IMR-90 (cell line): ENCODE results near the gene IL1A. TPM values are rescaled to one million over a fixed set of nuclear protein-coding genes. Genes with fewer than 3 reads are reported as not detected.
A peak's percentile ranks its signal among the peaks of the same experiment; 100 is the strongest.

ENCODE experiments used
- ATAC-seq: fragments of 200-7000 bp; cut with Tn5 transposase; 2 replicates; pipeline ENCODE4 v1.9.1; 2020; ENCODE audit warnings: low read depth, mild to moderate bottlenecking, moderate library complexity
- BruUV-seq: library from RNA; stranded (reverse); fragments of 400-500 nt; replicated peaks from 2 replicates; lab custom pipeline; 2021; lab: Mats Ljungman, UMichigan
- CTCF ChIA-PET: fragments of 300-600 bp; formaldehyde crosslinking; extraction: SDS; loops from one replicate; lab custom pipeline; 2021; ENCODE audit warnings: antibody characterized with exemption; lab: Yijun Ruan, JAX
- POLR2A ChIA-PET: fragments of 300-600 bp; sonication (Branson Sonifier 250); formaldehyde crosslinking; loops from one replicate; lab custom pipeline; 2022; ENCODE audit warnings: antibody characterized with exemption; ENCODE audit not compliant: unreplicated experiment; lab: Charles Lee
- DNase-seq: peaks from one replicate; pipeline ENCODE4 v3.0.0; 2013
- H2AFZ ChIP-seq: replicated peaks from 2 replicates; pipeline ENCODE3; 2013; ENCODE audit warnings: low read length, mild to moderate bottlenecking; ENCODE audit not compliant: poor library complexity
- H2AK5ac ChIP-seq: 2 replicates; pipeline ENCODE4 v1.6.1; 2013; ENCODE audit warnings: low read depth, low read length, inconsistent platforms
- H2AK9ac ChIP-seq: replicated peaks from 2 replicates; pipeline ENCODE3; 2013; ENCODE audit warnings: mild to moderate bottlenecking, low read depth, low read length, moderate library complexity; ENCODE audit not compliant: poor library complexity
- H2BK120ac ChIP-seq: 2 replicates; pipeline ENCODE4 v1.6.1; 2013; ENCODE audit warnings: low read depth, low read length, inconsistent platforms
- H2BK15ac ChIP-seq: 3 replicates; pipeline ENCODE4 v1.6.1; 2013; ENCODE audit warnings: low read depth, low read length, inconsistent platforms
- H2BK20ac ChIP-seq: 2 replicates; pipeline ENCODE4 v1.6.1; 2013; ENCODE audit warnings: low read depth, mild to moderate bottlenecking, inconsistent platforms, low read length, moderate library complexity
- H2BK5ac ChIP-seq: 2 replicates; pipeline ENCODE4 v1.6.1; 2013; ENCODE audit warnings: mild to moderate bottlenecking, low read depth, low read length, inconsistent platforms; ENCODE audit not compliant: poor library complexity, severe bottlenecking
- H3K14ac ChIP-seq: replicated peaks from 2 replicates; pipeline ENCODE4 v1.6.1; 2013; ENCODE audit warnings: low read depth, low read length, inconsistent platforms
- H3K18ac ChIP-seq: 2 replicates; pipeline ENCODE4 v1.6.1; 2013; ENCODE audit warnings: low read depth, low read length, control low read depth
- H3K23ac ChIP-seq: 2 replicates; pipeline ENCODE4 v1.6.1; 2013; ENCODE audit warnings: low read depth, low read length, inconsistent platforms
- H3K27ac ChIP-seq: 2 replicates; pipeline ENCODE4 v1.5.1; 2013; ENCODE audit warnings: mild to moderate bottlenecking, control low read depth, low read length; ENCODE audit not compliant: insufficient read depth
- H3K27me3 ChIP-seq: 2 replicates; pipeline ENCODE4 v1.6.1; 2013; ENCODE audit warnings: low read length; ENCODE audit not compliant: control insufficient read depth, insufficient read depth
- H3K36me3 ChIP-seq: 2 replicates; pipeline ENCODE4 v1.6.1; 2013; ENCODE audit warnings: low read length, mixed read lengths; ENCODE audit not compliant: control insufficient read depth, insufficient read depth
- H3K4ac ChIP-seq: 2 replicates; pipeline ENCODE4 v1.6.1; 2013; ENCODE audit warnings: low read depth, low read length, inconsistent platforms
- H3K4me1 ChIP-seq: 2 replicates; pipeline ENCODE4 v1.6.1; 2013; ENCODE audit warnings: low read length, mixed read lengths; ENCODE audit not compliant: control insufficient read depth, insufficient read depth
- H3K4me2 ChIP-seq: 2 replicates; pipeline ENCODE4 v1.6.1; 2013; ENCODE audit warnings: low read depth, mild to moderate bottlenecking, control low read depth, low read length, moderate library complexity
- H3K4me3 ChIP-seq: 2 replicates; pipeline ENCODE4 v1.5.1; 2013; ENCODE audit warnings: low read depth, mild to moderate bottlenecking, control low read depth, low read length, moderate library complexity; ENCODE audit not compliant: insufficient read depth
- H3K56ac ChIP-seq: 2 replicates; pipeline ENCODE4 v1.6.1; 2013; ENCODE audit warnings: low read length, inconsistent platforms; ENCODE audit not compliant: insufficient read depth; ENCODE audit errors: extremely low read depth
- H3K79me1 ChIP-seq, 2 experiments: 2 replicates each; pipeline ENCODE4 v1.6.1; 2013; ENCODE audit warnings: low read length in 2 of 2, inconsistent platforms in 1 of 2, low read depth in 1 of 2
- H3K9ac ChIP-seq: 2 replicates; pipeline ENCODE4 v1.6.1; 2013; ENCODE audit warnings: low read depth, low read length, control low read depth
- H3K9me1 ChIP-seq: 2 replicates; pipeline ENCODE4 v1.6.1; 2013; ENCODE audit warnings: low read length, inconsistent platforms; ENCODE audit not compliant: insufficient read depth
- H3K9me3 ChIP-seq: 2 replicates; pipeline ENCODE4 v1.6.1; 2013; ENCODE audit warnings: low read length; ENCODE audit not compliant: control insufficient read depth, insufficient read depth
- H4K20me1 ChIP-seq: 2 replicates; pipeline ENCODE4 v1.6.1; 2013; ENCODE audit warnings: low read length, inconsistent platforms; ENCODE audit not compliant: insufficient read depth
- H4K5ac ChIP-seq: 2 replicates; pipeline ENCODE4 v1.6.1; 2013; ENCODE audit warnings: mild to moderate bottlenecking, low read depth, low read length, control low read depth
- H4K8ac ChIP-seq, 2 experiments: 2 replicates each; pipeline ENCODE4 v1.6.1; 2013; ENCODE audit warnings: low read depth in 2 of 2, low read length in 2 of 2, control low read depth in 1 of 2, inconsistent platforms in 1 of 2
- H4K91ac ChIP-seq: 2 replicates; pipeline ENCODE4 v1.6.1; 2013; ENCODE audit warnings: low read depth, low read length, inconsistent platforms; ENCODE audit not compliant: insufficient read depth
- BHLHE40 ChIP-seq: fragments of 150-350 bp; IDR thresholded peaks from 2 replicates; pipeline ENCODE4 v1.6.1; 2016; ENCODE audit warnings: mild to moderate bottlenecking, low read depth, low read length
- CEBPB ChIP-seq: IDR thresholded peaks from 2 replicates; pipeline ENCODE4 v1.6.1; 2012; ENCODE audit warnings: low read depth, low read length, improper control_type of control experiment
- CHD1 ChIP-seq: IDR thresholded peaks from 2 replicates; pipeline ENCODE4 v1.6.1; 2012; ENCODE audit warnings: low read depth, low read length, improper control_type of control experiment
- FOS ChIP-seq: fragments of 150-350 bp; IDR thresholded peaks from 2 replicates; pipeline ENCODE4 v1.6.1; 2016; ENCODE audit warnings: low read depth, low read length
- MAFK ChIP-seq: IDR thresholded peaks from 2 replicates; pipeline ENCODE4 v1.6.1; 2012; ENCODE audit warnings: low read depth, low read length, improper control_type of control experiment
- MAZ ChIP-seq: IDR thresholded peaks from 2 replicates; pipeline ENCODE4 v1.6.1; 2012; ENCODE audit warnings: low read depth, mild to moderate bottlenecking, low read length, improper control_type of control experiment, moderate library complexity, borderline replicate concordance
- POLR2A ChIP-seq: IDR thresholded peaks from 2 replicates; pipeline ENCODE4 v1.6.1; 2012; ENCODE audit warnings: mild to moderate bottlenecking, low read depth, low read length
- RAD21 ChIP-seq: IDR thresholded peaks from 2 replicates; pipeline ENCODE4 v1.6.1; 2012; ENCODE audit warnings: low read length, improper control_type of control experiment
- RCOR1 ChIP-seq: IDR thresholded peaks from 2 replicates; pipeline ENCODE4 v1.6.1; 2012; ENCODE audit warnings: mild to moderate bottlenecking, low read length, improper control_type of control experiment; ENCODE audit not compliant: insufficient replicate concordance
- RFX5 ChIP-seq: IDR thresholded peaks from 2 replicates; pipeline ENCODE4 v1.8.0; 2012; ENCODE audit warnings: low read depth, mild to moderate bottlenecking, low read length, moderate library complexity
- SMC3 ChIP-seq: fragments of 150-350 bp; IDR thresholded peaks from 2 replicates; pipeline ENCODE4 v1.6.1; 2016; ENCODE audit warnings: low read depth, mild to moderate bottlenecking, antibody characterized with exemption, low read length, moderate library complexity
- WGBS, 2 experiments: methylation state at CpG; one replicate each; pipeline versions ENCODE4 v1.1.5 to v1.1.7; 2013; ENCODE audit warnings: missing lambda C conversion rate in 2 of 2; ENCODE audit not compliant: insufficient read length in 1 of 2; ENCODE audit errors: extremely low coverage in 2 of 2; 5-methylcytosine and 5-hydroxymethylcytosine counted together
- dilution Hi-C: fragments of 300-500 bp; cut with HindIII; formaldehyde crosslinking; loops from one replicate; pipeline ENCODE4 v1.14.3; 2018; ENCODE audit warnings: low sequenced_read_pairs; ENCODE audit not compliant: unreplicated experiment
- in situ Hi-C: fragments of 300-500 bp; cut with MboI; formaldehyde crosslinking; loops from 3 replicates; pipeline ENCODE4 v1.14.3; 2019; ENCODE audit warnings: low sequenced_read_pairs, inconsistent platforms, mixed read lengths
- intact Hi-C: fragments of 100-400 bp; cut with micrococcal nuclease; formaldehyde crosslinking; loops from 2 replicates; pipeline ENCODE4 v1.10.0; 2022
- polyA plus RNA-seq, 3 experiments: library from polyadenylated mRNA; depleted of rRNA; stranded (reverse); fragments of >200 nt; gene quantifications; 2 replicates each; pipeline ENCODE4 v1.2.3, GENCODE V29; 2012; ENCODE audit warnings: low replicate concordance in 1 of 3
- total RNA-seq: library from RNA; depleted of rRNA; stranded (reverse); fragments of >200 nt; gene quantifications from 2 replicates; pipeline ENCODE4 v1.2.3, GENCODE V29; 2012
- TF ChIP-seq, protein P1 (sequence below): fragments of 150-350 bp; IDR thresholded peaks from 2 replicates; pipeline ENCODE4 v1.6.1; 2017; ENCODE audit warnings: mild to moderate bottlenecking, antibody characterized with exemption, low read length, low read depth
- TF ChIP-seq, protein P2 (sequence below): conservative IDR thresholded peaks from 2 replicates; pipeline ENCODE4 v1.5.1; 2012; ENCODE audit warnings: mild to moderate bottlenecking, low read depth, low read length, improper control_type of control experiment
- TF ChIP-seq, protein P3 (sequence below): fragments of 150-350 bp; IDR thresholded peaks from 2 replicates; pipeline ENCODE4 v1.6.1; 2016; ENCODE audit warnings: low read depth, mild to moderate bottlenecking, low read length, moderate library complexity, borderline replicate concordance

The IL1A gene
- total and polyA plus RNA-seq, 2 of the 4 experiments (the other 2 are of a cell fraction) = 0.48 to 1.1 TPM

DNA sequence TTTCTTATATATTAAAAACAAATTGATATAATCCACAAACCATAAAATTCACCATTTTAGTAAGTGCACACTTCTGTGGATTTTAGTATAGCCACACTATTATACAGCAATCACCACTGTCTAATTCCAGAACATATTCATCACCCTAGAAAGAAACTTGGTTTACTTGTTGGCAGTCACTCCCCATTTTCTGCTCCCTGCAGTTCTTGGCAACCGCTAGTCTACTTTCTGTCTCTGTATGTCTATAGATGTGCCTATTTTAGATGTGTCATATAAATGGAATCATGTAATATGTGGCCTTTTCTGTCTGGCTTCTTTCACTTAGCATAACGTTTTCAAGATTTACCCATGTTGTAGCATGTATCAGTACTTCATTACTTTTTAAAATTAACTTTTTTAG lies 25.6 kb downstream of the IL1A start:
- Histone ChIP-seq H3K27me3 (no peaks in the 10 kb centered on the region), H3K23ac (no peak overlapping the region), H3K9me3 (no peaks in the 10 kb centered on the region), H4K5ac (peak overlapping the region; percentile 50; the same call in 1 of the 2 replicates), H3K36me3 (peaks cover 1% of the 10 kb centered on the region; the same call in 1 of the 2 replicates), H3K18ac (no peak overlapping the region), H3K79me1 (peaks cover 52 to 73% of the 10 kb centered on the region in 2 experiments), H2AFZ (no peak overlapping the region), H4K91ac (no peak overlapping the region), H4K8ac (0 out of 4 replicates have a peak overlapping the region, but pooled peaks of 1 of the 2 experiments have one; percentile 5), H2AK5ac (no peak overlapping the region), H4K20me1 (no peaks in the 10 kb centered on the region), H3K4me3 (no peak overlapping the region), H2BK5ac (peak overlapping the region; percentile 24), H3K4me1 (peaks cover 3% of the 10 kb centered on the region), H2BK20ac (no peak overlapping the region), H3K9ac (no peak overlapping the region), H2BK15ac (no peak overlapping the region), H2AK9ac (no peak overlapping the region), H3K27ac (no peak overlapping the region), H3K9me1 (no peaks in the 10 kb centered on the region), H3K4me2 (peak overlapping the region; percentile 36; the same call in 1 of the 2 replicates), H2BK120ac (no peak overlapping the region), H3K4ac (no peak overlapping the region), H3K14ac (no peak overlapping the region), H3K56ac (no peak overlapping the region)
- POLR2A ChIA-PET = no interaction called here
- BruUV-seq = no TSS peak
- no peak for ATAC-seq
- CTCF ChIA-PET = interaction anchor here (1.9 kb wide), 1 partner anchor 9 kb away, joined by 7 read pairs; no protein-coding TSS in a partner anchor
- dilution Hi-C loops (no loop called here), in situ Hi-C loops (loop anchor here (10.0 kb wide), 1 partner anchor 116 kb away; no protein-coding TSS in a partner anchor), intact Hi-C loops (no loop called here)
- no peak for DNase-seq
- TF ChIP-seq POLR2A (no peak), FOS (no peak), MAZ (no peak), SMC3 (no peak), CHD1 (no peak), RCOR1 (no peak), BHLHE40 (no peak), CEBPB (no peak), RFX5 (no peak), RAD21 (no peak), MAFK (no peak)
- TF ChIP-seq, protein P1, sequence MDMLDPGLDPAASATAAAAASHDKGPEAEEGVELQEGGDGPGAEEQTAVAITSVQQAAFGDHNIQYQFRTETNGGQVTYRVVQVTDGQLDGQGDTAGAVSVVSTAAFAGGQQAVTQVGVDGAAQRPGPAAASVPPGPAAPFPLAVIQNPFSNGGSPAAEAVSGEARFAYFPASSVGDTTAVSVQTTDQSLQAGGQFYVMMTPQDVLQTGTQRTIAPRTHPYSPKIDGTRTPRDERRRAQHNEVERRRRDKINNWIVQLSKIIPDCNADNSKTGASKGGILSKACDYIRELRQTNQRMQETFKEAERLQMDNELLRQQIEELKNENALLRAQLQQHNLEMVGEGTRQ = no peak
- TF ChIP-seq, protein P2, sequence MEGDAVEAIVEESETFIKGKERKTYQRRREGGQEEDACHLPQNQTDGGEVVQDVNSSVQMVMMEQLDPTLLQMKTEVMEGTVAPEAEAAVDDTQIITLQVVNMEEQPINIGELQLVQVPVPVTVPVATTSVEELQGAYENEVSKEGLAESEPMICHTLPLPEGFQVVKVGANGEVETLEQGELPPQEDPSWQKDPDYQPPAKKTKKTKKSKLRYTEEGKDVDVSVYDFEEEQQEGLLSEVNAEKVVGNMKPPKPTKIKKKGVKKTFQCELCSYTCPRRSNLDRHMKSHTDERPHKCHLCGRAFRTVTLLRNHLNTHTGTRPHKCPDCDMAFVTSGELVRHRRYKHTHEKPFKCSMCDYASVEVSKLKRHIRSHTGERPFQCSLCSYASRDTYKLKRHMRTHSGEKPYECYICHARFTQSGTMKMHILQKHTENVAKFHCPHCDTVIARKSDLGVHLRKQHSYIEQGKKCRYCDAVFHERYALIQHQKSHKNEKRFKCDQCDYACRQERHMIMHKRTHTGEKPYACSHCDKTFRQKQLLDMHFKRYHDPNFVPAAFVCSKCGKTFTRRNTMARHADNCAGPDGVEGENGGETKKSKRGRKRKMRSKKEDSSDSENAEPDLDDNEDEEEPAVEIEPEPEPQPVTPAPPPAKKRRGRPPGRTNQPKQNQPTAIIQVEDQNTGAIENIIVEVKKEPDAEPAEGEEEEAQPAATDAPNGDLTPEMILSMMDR = no peak
- TF ChIP-seq, protein P3, sequence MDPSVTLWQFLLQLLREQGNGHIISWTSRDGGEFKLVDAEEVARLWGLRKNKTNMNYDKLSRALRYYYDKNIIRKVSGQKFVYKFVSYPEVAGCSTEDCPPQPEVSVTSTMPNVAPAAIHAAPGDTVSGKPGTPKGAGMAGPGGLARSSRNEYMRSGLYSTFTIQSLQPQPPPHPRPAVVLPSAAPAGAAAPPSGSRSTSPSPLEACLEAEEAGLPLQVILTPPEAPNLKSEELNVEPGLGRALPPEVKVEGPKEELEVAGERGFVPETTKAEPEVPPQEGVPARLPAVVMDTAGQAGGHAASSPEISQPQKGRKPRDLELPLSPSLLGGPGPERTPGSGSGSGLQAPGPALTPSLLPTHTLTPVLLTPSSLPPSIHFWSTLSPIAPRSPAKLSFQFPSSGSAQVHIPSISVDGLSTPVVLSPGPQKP = no peak
- WGBS, 2 experiments = no CpG with 5 or more reads among the region's 2 CpGs
